Panc1 (cell line): Measurements from ENCODE around the gene P2RY8. TPM values are rescaled to one million over a fixed set of nuclear protein-coding genes. Genes with fewer than 3 reads are reported as not detected.
"Not testable (repeated sequence)": the region's sequence is repeated elsewhere in the genome, so short reads cannot be mapped to it uniquely, and the experiment has no call there.

Experiments
- ATAC-seq: fragments of 200-7000 bp; cut with Tn5 transposase; 2 replicates; pipeline ENCODE4 v1.9.1; 2020; ENCODE audit warnings: mild to moderate bottlenecking, moderate library complexity
- BruUV-seq: library from RNA; stranded (reverse); fragments of 400-500 nt; replicated peaks from 2 replicates; lab custom pipeline; 2021; lab: Mats Ljungman, UMichigan
- CTCF ChIA-PET: fragments of 300-600 bp; sonication (Branson Sonifier 250); formaldehyde crosslinking; loops from one replicate; lab custom pipeline; 2022; ENCODE audit warnings: antibody characterized with exemption; lab: Charles Lee
- POLR2A ChIA-PET: fragments of 300-600 bp; sonication (Branson Sonifier 250); formaldehyde crosslinking; loops from one replicate; lab custom pipeline; 2022; ENCODE audit warnings: antibody characterized with exemption; lab: Charles Lee
- DNase-seq: peaks from one replicate; pipeline ENCODE4 v3.0.0-alpha.2; 2010; ENCODE audit warnings: low read depth, low spot score
- H3K27ac ChIP-seq: 2 replicates; pipeline ENCODE4 v1.5.1; 2011; ENCODE audit warnings: mild to moderate bottlenecking, low read length, inconsistent platforms
- H3K27me3 ChIP-seq: fragments of 200-500 bp; sonication (Bioruptor generic); 2 replicates; pipeline ENCODE4 v1.6.0; 2014; ENCODE audit warnings: low read length, inconsistent platforms; ENCODE audit not compliant: control insufficient read depth, insufficient read depth
- H3K36me3 ChIP-seq: fragments of 200-500 bp; sonication (Bioruptor generic); 2 replicates; pipeline ENCODE4 v1.5.1; 2014; ENCODE audit warnings: inconsistent platforms, mild to moderate bottlenecking, low read length, moderate library complexity; ENCODE audit not compliant: control insufficient read depth, insufficient read depth
- H3K4me1 ChIP-seq: 2 replicates; pipeline ENCODE4 v1.5.1; 2011; ENCODE audit warnings: inconsistent platforms, mild to moderate bottlenecking, low read length, moderate library complexity; ENCODE audit not compliant: control insufficient read depth, insufficient read depth
- H3K4me3 ChIP-seq, 2 experiments: 2 replicates each; pipeline ENCODE4 v1.5.1; 2011 to 2012; ENCODE audit warnings: low read depth in 2 of 2, low read length in 2 of 2, mild to moderate bottlenecking in 2 of 2, inconsistent platforms in 1 of 2, moderate library complexity in 1 of 2
- H3K9me3 ChIP-seq: fragments of 200-500 bp; sonication (Bioruptor generic); 2 replicates; pipeline ENCODE4 v1.5.1; 2014; ENCODE audit warnings: low read depth, mild to moderate bottlenecking, inconsistent platforms, low read length, moderate library complexity; ENCODE audit not compliant: control insufficient read depth, insufficient read depth
- POLR2AphosphoS5 ChIP-seq: IDR thresholded peaks from 2 replicates; pipeline ENCODE4 v1.6.1; 2012; ENCODE audit warnings: mild to moderate bottlenecking, low read depth, low read length, moderate library complexity
- REST ChIP-seq, 2 experiments: IDR thresholded peaks; 2 replicates each; pipeline ENCODE4 v1.6.1; 2011 to 2012; ENCODE audit warnings: low read depth in 2 of 2, control low read depth in 1 of 2, low read length in 1 of 2, mild to moderate bottlenecking in 1 of 2, moderate library complexity in 1 of 2; ENCODE audit not compliant: insufficient read depth in 1 of 2
- SIN3A ChIP-seq: IDR thresholded peaks from 2 replicates; pipeline ENCODE4 v1.6.1; 2012; ENCODE audit warnings: low read depth, mild to moderate bottlenecking, low read length, moderate library complexity, borderline replicate concordance; ENCODE audit not compliant: insufficient read depth
- TCF7L2 ChIP-seq: IDR thresholded peaks from 2 replicates; pipeline ENCODE4 v1.6.1; 2011; ENCODE audit warnings: mild to moderate bottlenecking, low read depth, low read length, inconsistent platforms
- in situ Hi-C: cut with HindIII; loops from 2 replicates; pipeline ENCODE4 v1.10.0; 2016; ENCODE audit warnings: low sequenced_read_pairs, low pct_unique_long_range_greater_than_20kb
- intact Hi-C: fragments of 100-400 bp; cut with micrococcal nuclease; formaldehyde crosslinking; loops from one replicate; pipeline ENCODE4 v1.10.0; 2022; ENCODE audit not compliant: unreplicated experiment
- total RNA-seq: library from RNA; stranded (reverse); gene quantifications from one replicate; pipeline ENCODE4 v1.2.1, GENCODE V29; 2021; ENCODE audit not compliant: unreplicated experiment
- TF ChIP-seq, protein P1 (sequence below): fragments of 450-650 bp; IDR thresholded peaks from 2 replicates; pipeline ENCODE4 v1.5.1; 2017; ENCODE audit warnings: mild to moderate bottlenecking

The P2RY8 gene
- total RNA-seq, 1 experiment from 2014 or later, result 0.18 TPM

DNA sequence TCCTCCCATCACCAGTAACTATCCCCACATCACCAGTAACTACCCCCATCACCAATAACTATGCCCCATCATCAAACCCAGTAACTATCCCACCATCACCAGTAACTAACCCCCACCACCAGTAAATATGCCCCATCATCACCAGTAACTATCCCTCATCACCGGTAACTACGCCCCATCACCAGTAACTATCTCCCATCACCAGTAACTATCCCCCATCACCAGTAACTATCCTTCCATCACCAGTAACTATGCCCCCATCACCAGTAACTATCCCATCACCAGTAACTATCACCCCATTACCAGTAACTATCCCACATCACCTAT is 87.2 kb downstream of the P2RY8 start:
- H3K27me3 ChIP-seq, result no peaks in the 10 kb centered on the region
- DNase-seq (no peak), ATAC-seq (no peak)
- intact Hi-C loops, result loop anchor here (10.0 kb wide), 1 partner anchor 135 kb away; no protein-coding TSS in a partner anchor
- in situ Hi-C loops, result no loop called here
- H3K36me3 ChIP-seq, result no peaks in the 10 kb centered on the region
- H3K27ac ChIP-seq, result no peak overlapping the region
- H3K4me3 ChIP-seq, result no peak overlapping the region
- H3K9me3 ChIP-seq, result no peaks in the 10 kb centered on the region
- POLR2A ChIA-PET, result no interaction called here
- CTCF ChIA-PET, result no interaction called here
- no peaks in the 10 kb centered on the region for H3K4me1 ChIP-seq
- BruUV-seq, result no TSS peak
- TF ChIP-seq TCF7L2, result no peak
- TF ChIP-seq POLR2AphosphoS5, result no peak
- TF ChIP-seq, protein P1, sequence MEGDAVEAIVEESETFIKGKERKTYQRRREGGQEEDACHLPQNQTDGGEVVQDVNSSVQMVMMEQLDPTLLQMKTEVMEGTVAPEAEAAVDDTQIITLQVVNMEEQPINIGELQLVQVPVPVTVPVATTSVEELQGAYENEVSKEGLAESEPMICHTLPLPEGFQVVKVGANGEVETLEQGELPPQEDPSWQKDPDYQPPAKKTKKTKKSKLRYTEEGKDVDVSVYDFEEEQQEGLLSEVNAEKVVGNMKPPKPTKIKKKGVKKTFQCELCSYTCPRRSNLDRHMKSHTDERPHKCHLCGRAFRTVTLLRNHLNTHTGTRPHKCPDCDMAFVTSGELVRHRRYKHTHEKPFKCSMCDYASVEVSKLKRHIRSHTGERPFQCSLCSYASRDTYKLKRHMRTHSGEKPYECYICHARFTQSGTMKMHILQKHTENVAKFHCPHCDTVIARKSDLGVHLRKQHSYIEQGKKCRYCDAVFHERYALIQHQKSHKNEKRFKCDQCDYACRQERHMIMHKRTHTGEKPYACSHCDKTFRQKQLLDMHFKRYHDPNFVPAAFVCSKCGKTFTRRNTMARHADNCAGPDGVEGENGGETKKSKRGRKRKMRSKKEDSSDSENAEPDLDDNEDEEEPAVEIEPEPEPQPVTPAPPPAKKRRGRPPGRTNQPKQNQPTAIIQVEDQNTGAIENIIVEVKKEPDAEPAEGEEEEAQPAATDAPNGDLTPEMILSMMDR, result no peak
- TF ChIP-seq REST (IDR thresholded peaks at IDR 0.05; ENCODE audit: insufficient read depth in 1 of 2, low read depth in 2 of 2, low read length in 1 of 2), result no peak
- TF ChIP-seq SIN3A, result no peak

- no TSS peak for BruUV-seq
- Histone ChIP-seq H3K4me3 (no peak overlapping the region), H3K27ac (no peak overlapping the region), H3K4me1 (no peaks in the 10 kb centered on the region), H3K36me3 (no peaks in the 10 kb centered on the region), H3K9me3 (no peaks in the 10 kb centered on the region), H3K27me3 (no peaks in the 10 kb centered on the region)
- ATAC-seq (no peak), DNase-seq (no peak)
- intact Hi-C loops, result no loop called here
- ChIA-PET POLR2A (no interaction called here), CTCF (no interaction called here)
- in situ Hi-C loops, result no loop called here
- TF ChIP-seq SIN3A, result no peak
- TF ChIP-seq REST (IDR thresholded peaks at IDR 0.05; ENCODE audit: insufficient read depth in 1 of 2, low read depth in 2 of 2, low read length in 1 of 2), result no peak
- TF ChIP-seq TCF7L2, result no peak
- TF ChIP-seq, protein P1, result no peak
- TF ChIP-seq POLR2AphosphoS5, result no peak
Observed at GRCh38 chrX:1449036-1449822, 87.8 kb downstream of the P2RY8 start.

GRCh38 chrX:1448573-1449001 is 88.4 kb downstream of the P2RY8 start:
- H3K27ac ChIP-seq, H3K9me3 ChIP-seq, BruUV-seq, POLR2A ChIA-PET, H3K27me3 ChIP-seq, H3K4me3 ChIP-seq, H3K4me1 ChIP-seq, CTCF ChIA-PET, intact Hi-C loops, in situ Hi-C loops, DNase-seq, ATAC-seq, H3K36me3 ChIP-seq: not testable (repeated sequence)
